IPS-15b (cell line): ENCODE results near the gene HMX1.
A peak's percentile ranks its signal among the peaks of the same experiment; 100 is the strongest.

Source experiments
- H3K27me3 ChIP-seq: one replicate; pipeline ENCODE4 v1.6.1; 2013; ENCODE audit warnings: low read length; ENCODE audit not compliant: control insufficient read depth, insufficient read depth
- H3K36me3 ChIP-seq: one replicate; pipeline ENCODE4 v1.6.1; 2013; ENCODE audit warnings: low read length; ENCODE audit not compliant: control insufficient read depth, insufficient read depth
- H3K4me1 ChIP-seq: one replicate; pipeline ENCODE4 v1.6.1; 2013; ENCODE audit warnings: mild to moderate bottlenecking, low read length; ENCODE audit not compliant: control insufficient read depth, insufficient read depth
- H3K4me3 ChIP-seq: one replicate; pipeline ENCODE4 v1.5.1; 2013; ENCODE audit warnings: low read depth, low read length
- H3K9ac ChIP-seq: one replicate; pipeline ENCODE4 v1.6.1; 2013; ENCODE audit warnings: low read depth, mild to moderate bottlenecking, low read length
- H3K9me3 ChIP-seq: one replicate; pipeline ENCODE4 v1.6.1; 2013; ENCODE audit warnings: mild to moderate bottlenecking, low read length; ENCODE audit not compliant: control insufficient read depth, insufficient read depth

The HMX1 gene

GRCh38 chr4:8882239-8882638 lies 10.6 kb upstream of the HMX1 start:
- Histone ChIP-seq H3K4me3 (no peak overlapping the region), H3K27me3 (peaks cover 93% of the 10 kb centered on the region), H3K36me3 (no peaks in the 10 kb centered on the region)

GRCh38 chr4:8880851-8881250 lies 9.2 kb upstream of the HMX1 start:
- Histone ChIP-seq H3K9me3 (no peaks in the 10 kb centered on the region), H3K4me1 (no peaks in the 10 kb centered on the region), H3K9ac (no peak overlapping the region), H3K27me3 (peaks cover 95% of the 10 kb centered on the region), H3K36me3 (no peaks in the 10 kb centered on the region), H3K4me3 (no peak overlapping the region)

More at GRCh38 chr4:8882239-8882638, 10.6 kb upstream of the HMX1 start:
- Histone ChIP-seq H3K9me3 (peaks cover 2% of the 10 kb centered on the region), H3K9ac (no peak overlapping the region), H3K4me1 (no peaks in the 10 kb centered on the region)

GRCh38 chr4:8879574-8879973 lies 7.9 kb upstream of the HMX1 start:
- peaks cover 96% of the 10 kb centered on the region for H3K27me3 ChIP-seq
- no peaks in the 10 kb centered on the region for H3K4me1 ChIP-seq
- no peaks in the 10 kb centered on the region for H3K36me3 ChIP-seq
- no peak overlapping the region for H3K4me3 ChIP-seq
- H3K9ac ChIP-seq = no peak overlapping the region
- no peaks in the 10 kb centered on the region for H3K9me3 ChIP-seq

- Histone ChIP-seq H3K27me3 (peaks cover 96% of the 10 kb centered on the region), H3K4me1 (no peaks in the 10 kb centered on the region), H3K4me3 (no peak overlapping the region), H3K9me3 (no peaks in the 10 kb centered on the region), H3K36me3 (no peaks in the 10 kb centered on the region), H3K9ac (no peak overlapping the region)
These were observed 6.8 kb upstream of the HMX1 start for GRCh38 chr4:8878421-8878820.

GRCh38 chr4:8877780-8878040 lies 6.1 kb upstream of the HMX1 start:
- peak overlapping the region; percentile 8 for H3K4me3 ChIP-seq
- no peaks in the 10 kb centered on the region for H3K4me1 ChIP-seq
- H3K9ac ChIP-seq = no peak overlapping the region
- H3K36me3 ChIP-seq = no peaks in the 10 kb centered on the region
- H3K9me3 ChIP-seq = no peaks in the 10 kb centered on the region
- peaks cover 98% of the 10 kb centered on the region for H3K27me3 ChIP-seq

GRCh38 chr4:8876982-8877779 lies 5.5 kb upstream of the HMX1 start:
- no peaks in the 10 kb centered on the region for H3K36me3 ChIP-seq
- H3K9ac ChIP-seq = no peak overlapping the region
- H3K27me3 ChIP-seq = peaks cover 99% of the 10 kb centered on the region
- H3K9me3 ChIP-seq = no peaks in the 10 kb centered on the region
- H3K4me1 ChIP-seq = no peaks in the 10 kb centered on the region
- H3K4me3 ChIP-seq = peak overlapping the region; percentile 13

GRCh38 chr4:8874896-8875680 lies 3.4 kb upstream of the HMX1 start:
- H3K4me3 ChIP-seq = peak overlapping the region; percentile 30

GRCh38 chr4:8874003-8874895 lies 2.6 kb upstream of the HMX1 start:
- no peaks in the 10 kb centered on the region for H3K9me3 ChIP-seq
- H3K27me3 ChIP-seq = peaks cover 93% of the 10 kb centered on the region
- no peak overlapping the region for H3K9ac ChIP-seq
- H3K4me3 ChIP-seq = peak overlapping the region; percentile 30
- no peaks in the 10 kb centered on the region for H3K36me3 ChIP-seq
- H3K4me1 ChIP-seq = no peaks in the 10 kb centered on the region

More at GRCh38 chr4:8874896-8875680, 3.4 kb upstream of the HMX1 start:
- no peaks in the 10 kb centered on the region for H3K4me1 ChIP-seq
- no peak overlapping the region for H3K9ac ChIP-seq
- H3K36me3 ChIP-seq = no peaks in the 10 kb centered on the region
- no peaks in the 10 kb centered on the region for H3K9me3 ChIP-seq
- peaks cover 93% of the 10 kb centered on the region for H3K27me3 ChIP-seq

GRCh38 chr4:8872402-8873291 lies 1.0 kb upstream of the HMX1 start:
- H3K9ac ChIP-seq = no peak overlapping the region
- no peaks in the 10 kb centered on the region for H3K36me3 ChIP-seq
- peaks cover 93% of the 10 kb centered on the region for H3K27me3 ChIP-seq
- H3K4me3 ChIP-seq = peak overlapping the region; percentile 35
- no peaks in the 10 kb centered on the region for H3K9me3 ChIP-seq
- no peaks in the 10 kb centered on the region for H3K4me1 ChIP-seq

- Histone ChIP-seq H3K9ac (no peak overlapping the region), H3K4me1 (no peaks in the 10 kb centered on the region), H3K27me3 (peaks cover 93% of the 10 kb centered on the region), H3K9me3 (no peaks in the 10 kb centered on the region), H3K36me3 (no peaks in the 10 kb centered on the region), H3K4me3 (peak overlapping the region; percentile 30)
These were observed 807 bp downstream of the HMX1 start for GRCh38 chr4:8870647-8871416.
